Measurements from ENCODE around the gene DGKG. TPM values are rescaled to one million over a fixed set of nuclear protein-coding genes. Genes with fewer than 3 reads are reported as not detected.

DGKG gene
- total RNA-seq, 2 donors from 2014 or later = 0.17 to 0.64 TPM

GRCh38 chr3:186225603-186226002, 136.4 kb downstream of the DGKG start:
- Histone ChIP-seq H3K9me3 (no peaks in the 10 kb centered on the region), H3K4me3 (no peak overlapping the region), H3K4me1 (no peaks in the 10 kb centered on the region), H3K9ac (ENCODE audit: low read depth in 2 of 2, low read length in 2 of 2) (no peak overlapping the region), H3K36me3 (no peaks in the 10 kb centered on the region), H3K27ac (no peak overlapping the region), H3K27me3 (no peaks in the 10 kb centered on the region)
- DNase-seq = no peak
- intact Hi-C loops (cut with DNase I) = no loop called here
- TF ChIP-seq CTCF (IDR thresholded peaks at IDR 0.05) = no peak

- Histone ChIP-seq H3K9me3 (no peaks in the 10 kb centered on the region), H3K4me3 (no peak overlapping the region), H3K4me1 (no peaks in the 10 kb centered on the region), H3K9ac (ENCODE audit: low read depth in 2 of 2, low read length in 2 of 2) (no peak overlapping the region), H3K27ac (no peak overlapping the region), H3K27me3 (no peaks in the 10 kb centered on the region), H3K36me3 (no peaks in the 10 kb centered on the region)
- DNase-seq = no peak
- TF ChIP-seq CTCF (IDR thresholded peaks at IDR 0.05) = no peak
- intact Hi-C loops (cut with DNase I) = no loop called here
These were observed 137.9 kb downstream of the DGKG start for GRCh38 chr3:186224041-186224610.

- no peak for DNase-seq
- Histone ChIP-seq H3K9ac (ENCODE audit: low read depth in 2 of 2, low read length in 2 of 2) (no peak overlapping the region), H3K9me3 (no peaks in the 10 kb centered on the region), H3K4me1 (no peaks in the 10 kb centered on the region), H3K27me3 (no peaks in the 10 kb centered on the region), H3K27ac (no peak overlapping the region), H3K4me3 (no peak overlapping the region), H3K36me3 (no peaks in the 10 kb centered on the region)
- no peak for TF ChIP-seq CTCF (IDR thresholded peaks at IDR 0.05)
- intact Hi-C loops (cut with DNase I) = no loop called here
These were observed 138.6 kb downstream of the DGKG start for GRCh38 chr3:186223476-186223875.

- Histone ChIP-seq H3K9ac (ENCODE audit: low read depth in 2 of 2, low read length in 2 of 2) (no peak overlapping the region), H3K36me3 (no peaks in the 10 kb centered on the region), H3K27me3 (no peaks in the 10 kb centered on the region), H3K27ac (no peak overlapping the region), H3K9me3 (no peaks in the 10 kb centered on the region), H3K4me3 (no peak overlapping the region), H3K4me1 (no peaks in the 10 kb centered on the region)
- intact Hi-C loops (cut with DNase I) = no loop called here
- TF ChIP-seq CTCF (IDR thresholded peaks at IDR 0.05) = no peak
- no peak for DNase-seq
These were observed 140.2 kb downstream of the DGKG start for GRCh38 chr3:186221760-186222378.

GRCh38 chr3:186220911-186221645, 141.0 kb downstream of the DGKG start:
- no peak overlapping the region for H3K27ac ChIP-seq
- no peak for DNase-seq
- H3K27me3 ChIP-seq = no peaks in the 10 kb centered on the region
- H3K36me3 ChIP-seq = no peaks in the 10 kb centered on the region
- H3K9ac ChIP-seq (ENCODE audit: low read depth in 2 of 2, low read length in 2 of 2) = no peak overlapping the region
- H3K4me1 ChIP-seq = no peaks in the 10 kb centered on the region
- H3K4me3 ChIP-seq = no peak overlapping the region
- no peak for TF ChIP-seq CTCF (IDR thresholded peaks at IDR 0.05)
- intact Hi-C loops (cut with DNase I) = no loop called here
- H3K9me3 ChIP-seq = no peaks in the 10 kb centered on the region
